ENCODE results near the gene CCDC68.

GRCh38 chr18:55007602-55008001 is 48.3 kb upstream of the CCDC68 start:
- TF ChIP-seq CTCF (conservative IDR thresholded peaks at IDR 0.05) (no peak), ZFX (IDR thresholded peaks at IDR 0.05) (no peak)
